Inflammatory macrophage treated with lipopolysaccharide for 1 hour (primary cell): ENCODE data around the gene IL20RB.

Source experiments
- DNase-seq, 2 donors: peaks; one replicate each; pipeline ENCODE4 v3.0.0-alpha.2; 2020 to 2022

IL20RB gene

DNA sequence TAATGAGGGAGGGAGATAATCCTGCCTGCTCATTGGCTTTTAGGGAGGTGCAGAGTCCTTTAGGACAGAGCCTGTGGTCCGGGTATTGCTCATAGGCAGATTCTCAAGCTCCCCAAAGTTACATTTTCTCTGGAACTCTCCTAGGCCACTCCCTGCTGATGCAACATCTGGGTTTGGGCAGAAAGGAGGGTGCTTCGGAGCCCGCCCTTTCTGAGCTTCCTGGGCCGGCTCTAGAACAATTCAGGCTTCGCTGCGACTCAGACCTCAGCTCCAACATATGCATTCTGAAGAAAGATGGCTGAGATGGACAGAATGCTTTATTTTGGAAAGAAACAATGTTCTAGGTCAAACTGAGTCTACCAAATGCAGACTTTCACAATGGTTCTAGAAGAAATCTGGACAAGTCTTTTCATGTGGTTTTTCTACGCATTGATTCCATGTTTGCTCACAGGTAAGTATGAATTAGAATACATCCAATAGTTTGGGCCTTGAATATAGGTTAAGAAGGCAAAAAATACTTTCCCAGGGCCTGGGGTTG, at the start of gene IL20RB:
Gene IL20RB (plus strand): TSS at position 233 of the 538 bp plus-strand sequence. CDS start 131 bp downstream, at position 364.
- DNase-seq: no peak

- no peak for DNase-seq
Measured at GRCh38 chr3:136908297-136908696, 49.5 kb upstream of the IL20RB start.

DNA sequence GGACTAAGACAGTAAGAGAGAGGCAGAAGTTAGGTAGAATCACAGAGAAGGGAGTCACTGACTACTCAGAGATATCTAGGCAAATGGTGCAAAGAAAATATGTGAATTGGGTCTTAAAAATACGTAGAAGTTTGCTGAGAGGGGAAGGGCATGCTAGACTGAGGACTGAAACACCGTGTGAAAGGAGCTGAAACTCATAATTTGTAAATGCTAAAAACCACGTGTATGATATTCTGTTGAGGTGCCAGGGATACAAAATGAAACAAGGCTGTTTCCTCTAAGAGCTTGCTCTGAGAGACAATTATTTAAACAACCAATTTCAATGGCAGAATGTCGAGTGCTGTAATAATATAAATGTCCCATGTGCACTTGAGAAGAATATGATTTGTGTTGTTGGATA, 48.6 kb upstream of the IL20RB start:
- no peak for DNase-seq

- DNase-seq: no peak
Measured at GRCh38 chr3:136910697-136911096, 47.1 kb upstream of the IL20RB start.

DNA sequence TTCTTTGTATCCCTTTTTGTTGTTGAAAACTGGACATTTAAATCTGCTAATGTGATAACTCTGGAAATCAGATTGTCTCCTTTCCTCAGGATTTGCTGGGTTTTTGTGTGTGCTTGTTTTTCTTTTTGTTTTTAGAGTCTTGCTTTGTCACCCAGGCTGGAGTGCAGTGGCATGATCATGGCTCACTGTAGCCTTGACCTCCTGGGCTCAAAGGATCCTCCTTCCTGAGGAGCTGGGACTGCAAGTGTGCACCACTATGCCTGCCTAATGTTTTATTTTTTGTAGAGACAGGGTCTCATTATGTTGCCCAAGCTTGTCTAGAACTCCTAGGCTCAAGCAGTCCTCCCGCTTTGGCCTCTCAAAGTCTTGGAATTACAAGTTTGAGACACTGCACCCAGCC, 44.6 kb upstream of the IL20RB start:
- DNase-seq: no peak

- peak in 1 of 2 donors; percentile 17 for DNase-seq
Measured at GRCh38 chr3:136914739-136915138, 43.0 kb upstream of the IL20RB start.

GRCh38 chr3:136916223-136916622, 41.6 kb upstream of the IL20RB start:
- no peak for DNase-seq

GRCh38 chr3:136919799-136920580, 37.8 kb upstream of the IL20RB start:
- DNase-seq: no peak

DNA sequence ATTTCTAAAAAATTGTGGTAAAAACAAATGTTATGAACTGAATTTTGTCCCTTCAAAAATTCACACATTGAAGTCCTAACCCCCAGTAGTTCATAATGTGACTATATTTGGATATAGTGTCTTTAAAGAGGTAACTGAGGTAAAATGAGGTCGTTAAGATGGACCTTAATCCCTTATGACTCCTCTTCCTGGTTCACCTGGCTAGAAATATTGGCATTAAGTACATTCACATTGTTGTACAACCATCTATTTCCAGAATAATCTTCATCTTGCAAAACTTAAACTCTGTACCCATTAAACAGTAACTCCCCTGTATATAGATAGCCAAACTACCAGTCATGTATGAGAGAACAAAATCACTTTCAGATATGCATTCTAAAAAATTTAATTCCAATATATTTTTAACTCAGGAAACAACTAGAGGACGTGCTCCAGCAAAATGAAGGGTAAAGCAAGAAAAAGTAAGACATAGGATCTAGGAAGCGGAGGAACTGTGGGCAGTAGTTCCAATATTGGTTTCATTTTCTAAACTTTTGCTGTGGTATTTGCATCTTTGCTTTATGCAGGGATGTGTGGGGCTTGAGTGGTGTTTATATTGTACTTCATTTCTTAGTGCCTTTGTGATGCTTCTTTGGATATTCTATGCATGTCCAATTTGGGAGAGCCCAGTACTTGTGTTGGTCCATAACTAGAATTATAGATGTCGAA, 36.7 kb upstream of the IL20RB start:
- no peak for DNase-seq

DNA sequence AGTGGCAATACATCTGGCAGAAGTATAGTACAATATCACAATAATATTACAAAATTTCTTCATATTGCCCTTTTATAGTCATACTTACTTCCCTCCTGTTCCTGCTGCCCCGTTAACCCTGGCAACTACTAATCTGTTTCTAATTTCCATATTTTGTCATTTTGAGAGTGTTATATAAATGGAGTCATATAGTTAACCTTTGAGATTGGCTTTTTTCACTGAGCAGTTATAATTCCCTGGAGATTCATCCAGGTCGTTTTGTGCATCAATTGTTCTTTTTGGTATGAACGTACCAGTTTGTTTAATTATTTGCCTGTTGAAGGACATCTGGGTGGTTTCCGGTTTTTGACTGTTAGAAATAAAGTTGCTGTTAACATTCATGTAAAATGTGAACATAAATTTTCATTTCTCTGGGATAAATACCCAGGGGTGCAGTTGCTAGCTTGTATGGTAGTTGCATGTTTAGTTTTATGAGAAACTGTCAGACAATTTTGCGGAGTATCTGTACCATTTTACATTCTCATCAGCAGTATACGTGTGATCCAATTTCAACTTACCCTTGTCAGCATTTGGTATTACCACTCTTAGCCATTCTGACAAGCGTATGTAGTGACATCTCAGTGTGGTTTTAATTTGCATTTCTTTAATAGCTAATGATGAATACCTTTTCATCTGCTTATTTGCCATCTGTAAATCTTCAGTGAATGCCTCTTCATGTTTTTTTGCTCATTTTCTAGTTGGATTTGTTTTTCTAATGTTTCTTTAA, 32.2 kb upstream of the IL20RB start:
- DNase-seq: peak; percentile 51 to 56

DNA sequence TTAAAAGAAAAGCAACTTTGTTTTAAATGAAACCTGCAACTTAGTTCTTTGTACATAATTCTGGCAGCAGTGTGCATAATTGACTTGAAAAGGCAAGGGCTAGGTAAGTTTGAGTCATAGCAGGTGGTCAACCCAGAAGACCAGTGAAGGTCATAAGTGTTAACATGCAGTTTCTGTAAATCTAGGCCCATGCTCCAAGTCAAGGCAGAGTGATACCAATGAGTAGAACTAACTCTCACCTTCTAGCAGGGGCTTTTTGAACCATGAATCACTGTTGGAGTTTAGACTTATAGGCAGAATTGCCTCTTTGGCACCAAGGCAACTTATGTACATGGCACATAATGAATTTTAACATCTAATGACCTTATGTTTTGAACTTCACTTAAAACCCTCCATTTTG, 29.5 kb upstream of the IL20RB start:
- DNase-seq: no peak

- peak; percentile 84 to 88 for DNase-seq
Measured at GRCh38 chr3:136929977-136930670, 27.7 kb upstream of the IL20RB start.

- peak; percentile 46 to 61 for DNase-seq
Measured at GRCh38 chr3:136931606-136932005, 26.2 kb upstream of the IL20RB start.

- DNase-seq: peak; percentile 82 to 91
Measured at GRCh38 chr3:136932523-136932922, 25.3 kb upstream of the IL20RB start.

GRCh38 chr3:136932978-136933772, 24.6 kb upstream of the IL20RB start:
- DNase-seq: peak in 1 of 2 donors; percentile 55

GRCh38 chr3:136937175-136937574, 20.6 kb upstream of the IL20RB start:
- DNase-seq: no peak

DNA sequence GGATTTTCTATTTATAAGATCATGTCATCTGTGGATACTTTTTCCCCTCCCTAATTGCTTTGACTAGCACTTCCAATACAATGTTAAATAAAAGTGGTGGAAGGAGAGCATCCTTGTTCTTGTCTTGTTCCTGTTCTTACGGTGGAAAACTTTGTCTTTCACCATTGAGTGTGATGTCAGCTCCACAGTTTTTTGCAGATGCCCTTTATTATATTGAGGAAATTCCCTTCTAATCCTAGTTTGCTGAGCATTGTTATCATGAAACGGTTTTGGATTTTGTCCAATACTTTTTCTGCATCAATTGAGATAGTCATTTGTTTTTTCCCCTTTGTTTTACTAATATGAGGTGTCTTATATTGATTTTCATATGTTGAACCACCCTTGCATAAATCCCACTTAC, 19.9 kb upstream of the IL20RB start:
- DNase-seq: peak; percentile 58 to 73

- DNase-seq: peak; percentile 66 to 72
Measured at GRCh38 chr3:136938334-136938733, 19.4 kb upstream of the IL20RB start.

GRCh38 chr3:136939489-136939888, 18.3 kb upstream of the IL20RB start:
- peak; percentile 32 to 61 for DNase-seq

GRCh38 chr3:136942803-136943202, 15.0 kb upstream of the IL20RB start:
- no peak for DNase-seq

- no peak for DNase-seq
Measured at GRCh38 chr3:136943436-136943835, 14.3 kb upstream of the IL20RB start.

- DNase-seq: no peak
Measured at GRCh38 chr3:136946978-136947377, 10.8 kb upstream of the IL20RB start.
